IMR-90 (cell line): ENCODE results near the gene C3. TPM values are rescaled to one million over a fixed set of nuclear protein-coding genes. Genes with fewer than 3 reads are reported as not detected.
"Not testable (repeated sequence)": the region's sequence is repeated elsewhere in the genome, so short reads cannot be mapped to it uniquely, and the experiment has no call there.

Experiments
- ATAC-seq: fragments of 200-7000 bp; cut with Tn5 transposase; 2 replicates; pipeline ENCODE4 v1.9.1; 2020; ENCODE audit warnings: low read depth, mild to moderate bottlenecking, moderate library complexity
- BruUV-seq: library from RNA; stranded (reverse); fragments of 400-500 nt; replicated peaks from 2 replicates; lab custom pipeline; 2021; lab: Mats Ljungman, UMichigan
- CTCF ChIA-PET: fragments of 300-600 bp; formaldehyde crosslinking; extraction: SDS; loops from one replicate; lab custom pipeline; 2021; ENCODE audit warnings: antibody characterized with exemption; lab: Yijun Ruan, JAX
- POLR2A ChIA-PET: fragments of 300-600 bp; sonication (Branson Sonifier 250); formaldehyde crosslinking; loops from one replicate; lab custom pipeline; 2022; ENCODE audit warnings: antibody characterized with exemption; ENCODE audit not compliant: unreplicated experiment; lab: Charles Lee
- DNase-seq: peaks from one replicate; pipeline ENCODE4 v3.0.0; 2013
- H2AFZ ChIP-seq: replicated peaks from 2 replicates; pipeline ENCODE3; 2013; ENCODE audit warnings: low read length, mild to moderate bottlenecking; ENCODE audit not compliant: poor library complexity
- H2AK5ac ChIP-seq: 2 replicates; pipeline ENCODE4 v1.6.1; 2013; ENCODE audit warnings: low read depth, low read length, inconsistent platforms
- H2AK9ac ChIP-seq: replicated peaks from 2 replicates; pipeline ENCODE3; 2013; ENCODE audit warnings: mild to moderate bottlenecking, low read depth, low read length, moderate library complexity; ENCODE audit not compliant: poor library complexity
- H2BK120ac ChIP-seq: 2 replicates; pipeline ENCODE4 v1.6.1; 2013; ENCODE audit warnings: low read depth, low read length, inconsistent platforms
- H2BK15ac ChIP-seq: 3 replicates; pipeline ENCODE4 v1.6.1; 2013; ENCODE audit warnings: low read depth, low read length, inconsistent platforms
- H2BK20ac ChIP-seq: 2 replicates; pipeline ENCODE4 v1.6.1; 2013; ENCODE audit warnings: low read depth, mild to moderate bottlenecking, inconsistent platforms, low read length, moderate library complexity
- H2BK5ac ChIP-seq: 2 replicates; pipeline ENCODE4 v1.6.1; 2013; ENCODE audit warnings: mild to moderate bottlenecking, low read depth, low read length, inconsistent platforms; ENCODE audit not compliant: poor library complexity, severe bottlenecking
- H3K14ac ChIP-seq: replicated peaks from 2 replicates; pipeline ENCODE4 v1.6.1; 2013; ENCODE audit warnings: low read depth, low read length, inconsistent platforms
- H3K18ac ChIP-seq: 2 replicates; pipeline ENCODE4 v1.6.1; 2013; ENCODE audit warnings: low read depth, low read length, control low read depth
- H3K23ac ChIP-seq: 2 replicates; pipeline ENCODE4 v1.6.1; 2013; ENCODE audit warnings: low read depth, low read length, inconsistent platforms
- H3K27ac ChIP-seq: 2 replicates; pipeline ENCODE4 v1.5.1; 2013; ENCODE audit warnings: mild to moderate bottlenecking, control low read depth, low read length; ENCODE audit not compliant: insufficient read depth
- H3K27me3 ChIP-seq: 2 replicates; pipeline ENCODE4 v1.6.1; 2013; ENCODE audit warnings: low read length; ENCODE audit not compliant: control insufficient read depth, insufficient read depth
- H3K36me3 ChIP-seq: 2 replicates; pipeline ENCODE4 v1.6.1; 2013; ENCODE audit warnings: low read length, mixed read lengths; ENCODE audit not compliant: control insufficient read depth, insufficient read depth
- H3K4ac ChIP-seq: 2 replicates; pipeline ENCODE4 v1.6.1; 2013; ENCODE audit warnings: low read depth, low read length, inconsistent platforms
- H3K4me1 ChIP-seq: 2 replicates; pipeline ENCODE4 v1.6.1; 2013; ENCODE audit warnings: low read length, mixed read lengths; ENCODE audit not compliant: control insufficient read depth, insufficient read depth
- H3K4me2 ChIP-seq: 2 replicates; pipeline ENCODE4 v1.6.1; 2013; ENCODE audit warnings: low read depth, mild to moderate bottlenecking, control low read depth, low read length, moderate library complexity
- H3K4me3 ChIP-seq: 2 replicates; pipeline ENCODE4 v1.5.1; 2013; ENCODE audit warnings: low read depth, mild to moderate bottlenecking, control low read depth, low read length, moderate library complexity; ENCODE audit not compliant: insufficient read depth
- H3K56ac ChIP-seq: 2 replicates; pipeline ENCODE4 v1.6.1; 2013; ENCODE audit warnings: low read length, inconsistent platforms; ENCODE audit not compliant: insufficient read depth; ENCODE audit errors: extremely low read depth
- H3K79me1 ChIP-seq, 2 experiments: 2 replicates each; pipeline ENCODE4 v1.6.1; 2013; ENCODE audit warnings: low read length in 2 of 2, inconsistent platforms in 1 of 2, low read depth in 1 of 2
- H3K9ac ChIP-seq: 2 replicates; pipeline ENCODE4 v1.6.1; 2013; ENCODE audit warnings: low read depth, low read length, control low read depth
- H3K9me1 ChIP-seq: 2 replicates; pipeline ENCODE4 v1.6.1; 2013; ENCODE audit warnings: low read length, inconsistent platforms; ENCODE audit not compliant: insufficient read depth
- H3K9me3 ChIP-seq: 2 replicates; pipeline ENCODE4 v1.6.1; 2013; ENCODE audit warnings: low read length; ENCODE audit not compliant: control insufficient read depth, insufficient read depth
- H4K20me1 ChIP-seq: 2 replicates; pipeline ENCODE4 v1.6.1; 2013; ENCODE audit warnings: low read length, inconsistent platforms; ENCODE audit not compliant: insufficient read depth
- H4K5ac ChIP-seq: 2 replicates; pipeline ENCODE4 v1.6.1; 2013; ENCODE audit warnings: mild to moderate bottlenecking, low read depth, low read length, control low read depth
- H4K8ac ChIP-seq, 2 experiments: 2 replicates each; pipeline ENCODE4 v1.6.1; 2013; ENCODE audit warnings: low read depth in 2 of 2, low read length in 2 of 2, control low read depth in 1 of 2, inconsistent platforms in 1 of 2
- H4K91ac ChIP-seq: 2 replicates; pipeline ENCODE4 v1.6.1; 2013; ENCODE audit warnings: low read depth, low read length, inconsistent platforms; ENCODE audit not compliant: insufficient read depth
- MAFK ChIP-seq: IDR thresholded peaks from 2 replicates; pipeline ENCODE4 v1.6.1; 2012; ENCODE audit warnings: low read depth, low read length, improper control_type of control experiment
- WGBS, 2 experiments: methylation state at CpG; one replicate each; pipeline versions ENCODE4 v1.1.5 to v1.1.7; 2013; ENCODE audit warnings: missing lambda C conversion rate in 2 of 2; ENCODE audit not compliant: insufficient read length in 1 of 2; ENCODE audit errors: extremely low coverage in 2 of 2; 5-methylcytosine and 5-hydroxymethylcytosine counted together
- dilution Hi-C: fragments of 300-500 bp; cut with HindIII; formaldehyde crosslinking; loops from one replicate; pipeline ENCODE4 v1.14.3; 2018; ENCODE audit warnings: low sequenced_read_pairs; ENCODE audit not compliant: unreplicated experiment
- in situ Hi-C: fragments of 300-500 bp; cut with MboI; formaldehyde crosslinking; loops from 3 replicates; pipeline ENCODE4 v1.14.3; 2019; ENCODE audit warnings: low sequenced_read_pairs, inconsistent platforms, mixed read lengths
- intact Hi-C: fragments of 100-400 bp; cut with micrococcal nuclease; formaldehyde crosslinking; loops from 2 replicates; pipeline ENCODE4 v1.10.0; 2022
- polyA plus RNA-seq, 3 experiments: library from polyadenylated mRNA; depleted of rRNA; stranded (reverse); fragments of >200 nt; gene quantifications; 2 replicates each; pipeline ENCODE4 v1.2.3, GENCODE V29; 2012; ENCODE audit warnings: low replicate concordance in 1 of 3
- total RNA-seq: library from RNA; depleted of rRNA; stranded (reverse); fragments of >200 nt; gene quantifications from 2 replicates; pipeline ENCODE4 v1.2.3, GENCODE V29; 2012

Gene C3
- total and polyA plus RNA-seq, 2 of the 4 experiments (the other 2 are of a cell fraction) = 0.36 TPM; not detected in 1

DNA sequence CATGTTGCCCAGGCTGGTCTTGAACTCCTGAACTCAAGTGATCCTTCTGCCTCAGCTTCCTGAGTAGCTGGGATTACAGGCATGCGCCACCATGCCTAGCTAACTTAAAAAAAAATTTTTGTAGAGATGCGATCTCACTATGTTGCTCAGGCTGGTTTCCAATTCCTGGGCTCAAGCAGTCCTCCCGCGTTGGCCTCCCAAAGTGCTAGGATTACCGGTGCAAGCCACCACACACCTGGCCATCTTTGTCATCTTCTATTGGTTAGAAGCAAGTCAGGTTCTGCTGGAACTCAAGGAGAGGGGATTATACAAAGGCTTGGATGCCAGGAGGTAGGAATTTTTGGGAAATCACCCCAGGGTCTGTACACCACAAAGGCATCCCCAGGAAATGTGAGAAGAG, 75.7 kb downstream of the C3 start:
- Histone ChIP-seq H3K4me1 (no peaks in the 10 kb centered on the region), H3K27me3 (no peaks in the 10 kb centered on the region), H4K8ac (no peak overlapping the region), H3K4me3 (no peak overlapping the region), H2BK15ac (no peak overlapping the region), H3K18ac (no peak overlapping the region), H4K91ac (no peak overlapping the region), H2BK20ac (no peak overlapping the region), H3K9me3 (peaks cover 5% of the 10 kb centered on the region; the same call in 1 of the 2 replicates), H2AFZ (no peak overlapping the region), H3K79me1 (no peaks in the 10 kb centered on the region), H3K9me1 (no peaks in the 10 kb centered on the region), H3K4me2 (no peak overlapping the region), H2AK5ac (no peak overlapping the region), H2AK9ac (no peak overlapping the region), H4K20me1 (no peaks in the 10 kb centered on the region), H3K14ac (no peak overlapping the region), H3K23ac (no peak overlapping the region), H3K56ac (no peak overlapping the region), H3K36me3 (no peaks in the 10 kb centered on the region), H3K9ac (no peak overlapping the region), H4K5ac (no peak overlapping the region), H2BK120ac (no peak overlapping the region), H2BK5ac (no peak overlapping the region), H3K27ac (no peak overlapping the region), H3K4ac (no peak overlapping the region)
- no CpG with 5 or more reads among the region's 5 CpGs for WGBS, 2 experiments
- DNase-seq (no peak), ATAC-seq (no peak)
- in situ Hi-C loops = no loop called here
- intact Hi-C loops = no loop called here
- no TSS peak for BruUV-seq
- dilution Hi-C loops = no loop called here
- ChIA-PET POLR2A (no interaction called here), CTCF (no interaction called here)
- TF ChIP-seq MAFK = no peak

DNA sequence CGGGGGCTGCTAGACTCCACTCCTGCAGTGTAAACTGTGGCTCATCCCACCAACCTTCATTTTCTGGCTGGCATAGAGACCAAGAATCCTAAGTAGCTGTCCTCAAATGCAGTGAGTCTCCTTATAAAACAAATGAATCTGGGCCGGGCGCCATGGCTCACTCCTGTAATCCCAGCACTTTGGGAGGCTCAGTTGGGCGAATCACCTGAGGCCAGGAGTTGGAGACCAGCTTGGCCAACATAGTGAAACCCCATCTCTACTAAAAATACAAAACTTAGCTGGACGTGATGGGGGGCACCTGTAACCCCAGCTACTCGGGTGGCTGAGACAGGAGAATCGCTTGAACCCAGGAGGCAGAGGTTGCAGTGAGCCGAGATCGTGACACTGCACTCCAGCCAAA, 80.1 kb downstream of the C3 start:
- H4K8ac ChIP-seq, H4K91ac ChIP-seq, H3K4ac ChIP-seq, H3K27ac ChIP-seq, H3K79me1 ChIP-seq, H3K36me3 ChIP-seq, ATAC-seq, H3K9me1 ChIP-seq, H3K23ac ChIP-seq, H3K4me3 ChIP-seq, H3K9ac ChIP-seq, dilution Hi-C loops, H2AFZ ChIP-seq, H2AK9ac ChIP-seq, H2BK120ac ChIP-seq, H2BK5ac ChIP-seq, CTCF ChIA-PET, H2AK5ac ChIP-seq, H3K18ac ChIP-seq, H3K56ac ChIP-seq, intact Hi-C loops, H2BK20ac ChIP-seq, H3K9me3 ChIP-seq, H3K27me3 ChIP-seq, H4K20me1 ChIP-seq, POLR2A ChIA-PET, in situ Hi-C loops, H3K4me2 ChIP-seq, H3K14ac ChIP-seq, DNase-seq, H4K5ac ChIP-seq, H2BK15ac ChIP-seq, H3K4me1 ChIP-seq, BruUV-seq: not testable (repeated sequence)
- WGBS, 2 experiments = no CpG with 5 or more reads among the region's 9 CpGs
